Activated CD4-positive, alpha-beta T cell treated with anti-CD3 and anti-CD28 coated beads, Interleukin-2, amount 10 ng/mL, durations not matched to agents 7 days and 5 days (primary cell): Measurements from ENCODE around the gene FLT1. TPM values are rescaled to one million over a fixed set of nuclear protein-coding genes. Genes with fewer than 3 reads are reported as not detected.

Experiments used
- CTCF ChIA-PET: fragments of 350-600 bp; sonication (Branson Sonifier 250); formaldehyde crosslinking; loops from one replicate; lab custom pipeline; 2021; ENCODE audit warnings: antibody characterized with exemption; lab: Charles Lee
- POLR2A ChIA-PET: fragments of 350-600 bp; sonication (Branson Sonifier 250); formaldehyde crosslinking; loops from one replicate; lab custom pipeline; 2021; ENCODE audit warnings: antibody characterized with exemption; lab: Charles Lee
- DNase-seq: peaks from one replicate; pipeline ENCODE4 v3.0.0-alpha.2; 2020
- H3K27ac Mint-ChIP-seq: one replicate; pipeline ENCODE4 v1.8.0; 2021; ENCODE audit warnings: mild to moderate bottlenecking, moderate library complexity, mixed read lengths
- H3K27me3 Mint-ChIP-seq: one replicate; pipeline ENCODE4 v1.8.0; 2021; ENCODE audit warnings: mixed read lengths
- H3K36me3 Mint-ChIP-seq: one replicate; pipeline ENCODE4 v1.8.0; 2021; ENCODE audit warnings: low read depth, mixed read lengths
- H3K4me1 Mint-ChIP-seq: one replicate; pipeline ENCODE4 v1.8.0; 2021; ENCODE audit warnings: mixed read lengths
- H3K4me3 Mint-ChIP-seq: one replicate; pipeline ENCODE4 v1.8.0; 2021; ENCODE audit warnings: mild to moderate bottlenecking, moderate library complexity, mixed read lengths
- H3K9me3 Mint-ChIP-seq: one replicate; pipeline ENCODE4 v1.8.0; 2021; ENCODE audit warnings: mixed read lengths
- total RNA-seq, 2 experiments: library from RNA; stranded (reverse); gene quantifications; one replicate each; pipeline ENCODE4 v1.2.3, GENCODE V29; 2021

Gene FLT1
- total RNA-seq, 2 experiments from 2014 or later, result 0.32 to 0.71 TPM

GRCh38 chr13:28318496-28318895 is 176.4 kb downstream of the FLT1 start:
- ChIA-PET CTCF (no interaction called here), POLR2A (no interaction called here)
- no peak overlapping the region for H3K4me3 Mint-ChIP-seq
- H3K36me3 Mint-ChIP-seq, result no peaks in the 10 kb centered on the region
- no peaks in the 10 kb centered on the region for H3K4me1 Mint-ChIP-seq
- no peaks in the 10 kb centered on the region for H3K9me3 Mint-ChIP-seq
- DNase-seq, result no peak
- no peak overlapping the region for H3K27ac Mint-ChIP-seq
- H3K27me3 Mint-ChIP-seq, result no peaks in the 10 kb centered on the region

GRCh38 chr13:28316836-28317235 is 178.1 kb downstream of the FLT1 start:
- no peak overlapping the region for H3K27ac Mint-ChIP-seq
- H3K4me3 Mint-ChIP-seq, result no peak overlapping the region
- H3K9me3 Mint-ChIP-seq, result no peaks in the 10 kb centered on the region
- ChIA-PET CTCF (no interaction called here), POLR2A (no interaction called here)
- no peaks in the 10 kb centered on the region for H3K27me3 Mint-ChIP-seq
- no peaks in the 10 kb centered on the region for H3K4me1 Mint-ChIP-seq
- no peak for DNase-seq
- H3K36me3 Mint-ChIP-seq, result no peaks in the 10 kb centered on the region

GRCh38 chr13:28316129-28316528 is 178.8 kb downstream of the FLT1 start:
- ChIA-PET POLR2A (no interaction called here), CTCF (interaction anchor here (0.6 kb wide), 1 partner anchor 1795 kb away, joined by 3 read pairs; no protein-coding TSS in a partner anchor)
- Mint-ChIP-seq H3K27ac (no peak overlapping the region), H3K4me3 (no peak overlapping the region), H3K4me1 (no peaks in the 10 kb centered on the region), H3K36me3 (no peaks in the 10 kb centered on the region), H3K9me3 (no peaks in the 10 kb centered on the region), H3K27me3 (no peaks in the 10 kb centered on the region)
- no peak for DNase-seq

GRCh38 chr13:28314879-28315278 is 180.0 kb downstream of the FLT1 start:
- Mint-ChIP-seq H3K9me3 (no peaks in the 10 kb centered on the region), H3K27me3 (no peaks in the 10 kb centered on the region), H3K36me3 (no peaks in the 10 kb centered on the region), H3K27ac (no peak overlapping the region), H3K4me1 (no peaks in the 10 kb centered on the region), H3K4me3 (no peak overlapping the region)
- CTCF ChIA-PET, result interaction anchor here (0.9 kb wide), 2 partner anchors 11 to 24 kb away, joined by 3 to 4 read pairs; no protein-coding TSS in a partner anchor
- no peak for DNase-seq
- POLR2A ChIA-PET, result interaction anchor here (1.0 kb wide), 1 partner anchor 344 kb away, joined by 3 read pairs; the partner anchor contains the start of gene POMP

- CTCF ChIA-PET, result no interaction called here
These were observed 181.3 kb downstream of the FLT1 start for GRCh38 chr13:28313579-28313978.

GRCh38 chr13:28306325-28306724 is 188.6 kb downstream of the FLT1 start:
- Mint-ChIP-seq H3K4me1 (peaks cover 9% of the 10 kb centered on the region), H3K27ac (no peak overlapping the region), H3K27me3 (no peaks in the 10 kb centered on the region), H3K4me3 (no peak overlapping the region), H3K9me3 (no peaks in the 10 kb centered on the region), H3K36me3 (no peaks in the 10 kb centered on the region)
- ChIA-PET CTCF (interaction anchor here (1.4 kb wide), 1 partner anchor 25 kb away, joined by 3 read pairs; no protein-coding TSS in a partner anchor), POLR2A (no interaction called here)
- no peak for DNase-seq

More at GRCh38 chr13:28313579-28313978, 181.3 kb downstream of the FLT1 start:
- no peaks in the 10 kb centered on the region for H3K36me3 Mint-ChIP-seq
- H3K4me1 Mint-ChIP-seq, result no peaks in the 10 kb centered on the region
- POLR2A ChIA-PET, result no interaction called here
- H3K27me3 Mint-ChIP-seq, result no peaks in the 10 kb centered on the region
- no peak overlapping the region for H3K27ac Mint-ChIP-seq
- no peaks in the 10 kb centered on the region for H3K9me3 Mint-ChIP-seq
- peak; percentile 32 for DNase-seq
- no peak overlapping the region for H3K4me3 Mint-ChIP-seq

- Mint-ChIP-seq H3K27me3 (no peaks in the 10 kb centered on the region), H3K36me3 (peaks cover 3% of the 10 kb centered on the region), H3K4me1 (peaks cover 10% of the 10 kb centered on the region), H3K9me3 (no peaks in the 10 kb centered on the region), H3K27ac (no peak overlapping the region), H3K4me3 (no peak overlapping the region)
- no peak for DNase-seq
- ChIA-PET CTCF (no interaction called here), POLR2A (no interaction called here)
These were observed 193.1 kb downstream of the FLT1 start for GRCh38 chr13:28301839-28302238.

GRCh38 chr13:28299916-28300315 is 195.0 kb downstream of the FLT1 start:
- H3K27me3 Mint-ChIP-seq, result no peaks in the 10 kb centered on the region
- no peak overlapping the region for H3K27ac Mint-ChIP-seq
- peaks cover 10% of the 10 kb centered on the region for H3K4me1 Mint-ChIP-seq
- H3K9me3 Mint-ChIP-seq, result peaks cover 2% of the 10 kb centered on the region
- H3K36me3 Mint-ChIP-seq, result peaks cover 12% of the 10 kb centered on the region
- ChIA-PET POLR2A (no interaction called here), CTCF (no interaction called here)
- no peak for DNase-seq
- no peak overlapping the region for H3K4me3 Mint-ChIP-seq

- POLR2A ChIA-PET, result no interaction called here
- Mint-ChIP-seq H3K36me3 (peaks cover 28% of the 10 kb centered on the region), H3K4me3 (no peak overlapping the region), H3K27ac (no peak overlapping the region), H3K9me3 (peaks cover 2% of the 10 kb centered on the region), H3K4me1 (peaks cover 10% of the 10 kb centered on the region), H3K27me3 (no peaks in the 10 kb centered on the region)
- CTCF ChIA-PET, result no interaction called here
- DNase-seq, result no peak
These were observed 197.6 kb downstream of the FLT1 start for GRCh38 chr13:28297341-28297740.

GRCh38 chr13:28286263-28286662 is 208.7 kb downstream of the FLT1 start:
- ChIA-PET POLR2A (interaction anchor here (1.1 kb wide), 1 partner anchor 26 kb away, joined by 3 read pairs; no protein-coding TSS in a partner anchor), CTCF (interaction anchor here (0.6 kb wide), 2 partner anchors 26 to 153 kb away, joined by 3 to 5 read pairs; no protein-coding TSS in a partner anchor)
- peaks cover 46% of the 10 kb centered on the region for H3K36me3 Mint-ChIP-seq
- H3K9me3 Mint-ChIP-seq, result no peaks in the 10 kb centered on the region
- peaks cover 14% of the 10 kb centered on the region for H3K4me1 Mint-ChIP-seq
- H3K27ac Mint-ChIP-seq, result no peak overlapping the region
- H3K27me3 Mint-ChIP-seq, result no peaks in the 10 kb centered on the region
- no peak for DNase-seq
- no peak overlapping the region for H3K4me3 Mint-ChIP-seq

- Mint-ChIP-seq H3K27ac (no peak overlapping the region), H3K9me3 (no peaks in the 10 kb centered on the region), H3K4me3 (no peak overlapping the region), H3K4me1 (peaks cover 16% of the 10 kb centered on the region), H3K36me3 (peaks cover 56% of the 10 kb centered on the region), H3K27me3 (no peaks in the 10 kb centered on the region)
- ChIA-PET CTCF (interaction anchor here (0.6 kb wide), 1 partner anchor 74 kb away, joined by 3 read pairs; no protein-coding TSS in a partner anchor), POLR2A (no interaction called here)
- no peak for DNase-seq
These were observed 211.3 kb downstream of the FLT1 start for GRCh38 chr13:28283600-28283999.

- CTCF ChIA-PET, result no interaction called here
- peaks cover 16% of the 10 kb centered on the region for H3K4me1 Mint-ChIP-seq
- peaks cover 47% of the 10 kb centered on the region for H3K36me3 Mint-ChIP-seq
- DNase-seq, result no peak
- POLR2A ChIA-PET, result no interaction called here
- H3K27ac Mint-ChIP-seq, result no peak overlapping the region
- H3K4me3 Mint-ChIP-seq, result no peak overlapping the region
- H3K27me3 Mint-ChIP-seq, result no peaks in the 10 kb centered on the region
- H3K9me3 Mint-ChIP-seq, result no peaks in the 10 kb centered on the region
These were observed 212.5 kb downstream of the FLT1 start for GRCh38 chr13:28282451-28282850.

GRCh38 chr13:28273919-28274318 is 221.0 kb downstream of the FLT1 start:
- Mint-ChIP-seq H3K36me3 (peaks cover 45% of the 10 kb centered on the region), H3K4me1 (peaks cover 2% of the 10 kb centered on the region), H3K4me3 (no peak overlapping the region), H3K27me3 (no peaks in the 10 kb centered on the region), H3K27ac (no peak overlapping the region), H3K9me3 (no peaks in the 10 kb centered on the region)
- CTCF ChIA-PET, result no interaction called here
- POLR2A ChIA-PET, result no interaction called here
- DNase-seq, result no peak
